GM12872 (cell line): Measurements from ENCODE around the gene RNGTT.

Experiments used
- TF ChIP-seq, protein P1 (sequence below): IDR thresholded peaks from 3 replicates; pipeline ENCODE4 v1.5.1; 2011; ENCODE audit warnings: low read depth, mild to moderate bottlenecking, low read length, moderate library complexity; ENCODE audit not compliant: insufficient read depth

The RNGTT gene

DNA sequence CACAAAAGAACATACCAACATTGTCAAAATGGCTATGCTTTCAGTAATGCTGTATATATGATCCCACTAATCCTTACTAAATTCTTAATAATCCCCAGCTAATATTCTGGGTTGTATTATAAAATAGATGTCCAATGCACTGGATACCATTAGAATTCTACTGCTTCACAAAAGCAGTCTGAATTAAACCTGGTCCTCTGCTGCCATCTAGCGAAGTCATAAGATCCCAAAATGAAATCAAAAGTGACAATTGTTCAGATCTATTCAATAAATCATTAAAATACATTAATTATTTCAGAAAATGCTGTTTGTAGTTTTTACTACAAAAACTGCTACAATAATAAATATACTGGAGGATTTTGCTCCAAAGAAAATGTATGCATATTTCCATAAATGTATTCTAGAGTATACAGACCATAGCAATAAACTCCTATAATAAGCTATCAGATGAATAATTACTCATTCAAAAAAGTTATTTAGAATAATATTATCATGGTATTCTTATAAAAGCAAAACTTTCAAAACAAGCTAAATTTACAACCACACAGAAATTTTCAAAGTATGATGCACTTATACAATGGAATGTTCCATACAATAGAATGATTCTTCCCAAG, 92.6 kb downstream of the RNGTT start:
- TF ChIP-seq, protein P1, sequence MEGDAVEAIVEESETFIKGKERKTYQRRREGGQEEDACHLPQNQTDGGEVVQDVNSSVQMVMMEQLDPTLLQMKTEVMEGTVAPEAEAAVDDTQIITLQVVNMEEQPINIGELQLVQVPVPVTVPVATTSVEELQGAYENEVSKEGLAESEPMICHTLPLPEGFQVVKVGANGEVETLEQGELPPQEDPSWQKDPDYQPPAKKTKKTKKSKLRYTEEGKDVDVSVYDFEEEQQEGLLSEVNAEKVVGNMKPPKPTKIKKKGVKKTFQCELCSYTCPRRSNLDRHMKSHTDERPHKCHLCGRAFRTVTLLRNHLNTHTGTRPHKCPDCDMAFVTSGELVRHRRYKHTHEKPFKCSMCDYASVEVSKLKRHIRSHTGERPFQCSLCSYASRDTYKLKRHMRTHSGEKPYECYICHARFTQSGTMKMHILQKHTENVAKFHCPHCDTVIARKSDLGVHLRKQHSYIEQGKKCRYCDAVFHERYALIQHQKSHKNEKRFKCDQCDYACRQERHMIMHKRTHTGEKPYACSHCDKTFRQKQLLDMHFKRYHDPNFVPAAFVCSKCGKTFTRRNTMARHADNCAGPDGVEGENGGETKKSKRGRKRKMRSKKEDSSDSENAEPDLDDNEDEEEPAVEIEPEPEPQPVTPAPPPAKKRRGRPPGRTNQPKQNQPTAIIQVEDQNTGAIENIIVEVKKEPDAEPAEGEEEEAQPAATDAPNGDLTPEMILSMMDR = peak; percentile 44; the same call in 2 of the 3 replicates

DNA sequence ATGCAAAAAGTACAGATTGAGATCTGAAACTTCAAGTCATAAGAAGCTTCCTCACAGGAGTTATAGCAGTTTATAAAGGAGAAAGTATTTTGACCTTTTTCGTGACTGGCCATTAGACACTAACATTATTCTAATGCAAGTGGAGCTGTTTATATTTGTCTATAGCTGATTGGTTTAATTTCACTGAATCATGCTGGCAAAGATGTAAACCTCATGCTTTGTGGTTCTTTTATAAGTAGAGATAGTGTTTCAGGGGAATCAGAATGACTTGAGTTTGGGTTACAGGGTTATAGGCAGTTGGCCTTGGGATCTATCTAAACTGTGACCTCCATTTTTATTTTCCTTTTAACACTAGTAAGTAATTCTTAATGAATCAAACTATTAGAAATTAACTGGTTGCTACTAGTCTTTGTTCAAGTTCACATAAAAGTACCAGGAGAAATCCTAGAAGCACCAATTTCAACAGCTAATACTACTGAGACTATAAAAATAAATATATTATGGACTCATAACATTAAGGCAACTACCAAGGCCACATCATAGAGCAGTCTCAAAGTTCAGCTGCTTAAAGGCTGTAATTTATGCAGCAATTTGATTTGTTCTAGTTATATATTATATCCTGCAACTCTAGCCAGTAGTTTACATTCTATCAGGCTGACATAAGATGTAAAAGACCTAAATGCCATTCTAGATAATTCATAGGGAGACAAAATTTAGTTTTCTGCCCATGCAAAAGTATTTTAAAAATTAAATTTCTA, 94.0 kb downstream of the RNGTT start:
- TF ChIP-seq, protein P1 = no peak

DNA sequence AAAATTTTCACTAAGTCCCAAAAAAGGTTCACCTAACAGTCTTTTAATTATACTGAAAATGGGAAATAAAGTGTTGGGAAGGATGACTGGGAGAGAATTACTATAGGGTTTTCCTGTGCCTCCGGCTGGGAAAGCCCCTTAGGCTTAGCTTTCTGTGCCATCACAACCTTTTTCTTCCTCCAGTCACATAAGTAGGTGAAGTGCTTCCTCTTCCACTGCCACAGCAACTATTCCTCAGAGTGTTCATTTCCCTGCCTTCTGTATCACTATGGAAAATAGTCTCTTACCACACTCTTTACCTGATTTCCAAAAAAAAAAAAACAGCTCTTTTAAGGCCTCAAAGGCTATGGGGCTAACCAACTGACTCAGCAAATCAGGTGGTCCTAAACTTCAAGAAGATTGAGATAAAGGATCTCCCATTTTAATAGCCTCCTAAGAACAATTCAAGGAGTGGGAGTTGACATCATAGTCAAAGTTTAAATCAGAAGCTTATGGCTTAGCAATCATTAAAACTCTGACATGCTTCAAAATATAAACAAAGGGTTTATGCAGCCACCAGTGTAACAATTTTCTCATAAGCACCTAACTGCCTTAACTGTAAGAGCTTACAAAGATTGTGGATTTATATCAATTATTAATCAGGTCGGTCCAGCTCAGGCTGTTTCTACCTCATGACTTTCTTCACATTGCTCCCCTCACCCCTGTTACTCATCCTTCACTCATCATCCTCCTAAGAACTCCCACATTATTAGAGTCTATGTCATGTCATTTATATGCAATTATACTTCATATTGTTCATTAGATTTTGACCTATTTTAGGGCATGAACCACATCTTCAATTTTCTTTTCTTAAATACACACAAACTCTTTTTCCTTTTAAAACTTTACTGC, 95.3 kb downstream of the RNGTT start:
- TF ChIP-seq, protein P1 = no peak

DNA sequence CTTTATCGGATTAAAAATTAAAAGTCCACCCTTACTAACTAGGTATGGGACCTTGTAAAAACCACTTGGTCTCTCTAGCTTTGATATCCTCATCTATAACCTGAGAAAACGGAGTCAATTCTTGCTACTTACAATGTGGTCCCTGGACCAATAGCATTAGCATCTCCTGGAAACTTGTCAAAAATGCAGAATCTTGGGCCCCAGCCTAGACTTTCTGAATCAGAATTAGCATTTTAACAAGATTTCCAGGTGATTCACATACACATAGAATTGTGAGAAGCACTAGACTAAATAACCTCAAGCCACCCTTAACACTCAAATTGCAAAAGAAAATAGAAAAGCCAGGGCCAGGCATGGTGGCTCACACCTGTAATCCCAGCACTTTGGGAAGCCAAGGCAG, 96.6 kb downstream of the RNGTT start:
- TF ChIP-seq, protein P1 = no peak

DNA sequence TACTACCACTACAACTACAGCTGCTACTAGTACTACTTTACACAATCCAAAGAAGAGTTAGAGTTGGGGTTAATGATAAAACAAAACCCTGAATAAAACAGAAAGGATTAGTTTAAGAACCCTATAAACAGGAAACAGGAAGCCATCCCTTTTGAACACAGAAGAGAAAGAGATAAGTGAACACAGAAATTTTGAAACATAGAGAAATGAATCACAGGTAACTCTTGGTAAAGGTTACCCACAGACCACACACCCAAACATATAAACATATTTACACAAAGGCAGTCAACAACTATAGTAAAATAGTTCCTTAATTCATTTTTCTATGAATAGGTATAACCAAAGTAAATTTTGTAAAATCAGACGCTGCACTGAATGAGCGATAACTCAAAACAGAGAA, 98.1 kb downstream of the RNGTT start:
- TF ChIP-seq, protein P1 = no peak

DNA sequence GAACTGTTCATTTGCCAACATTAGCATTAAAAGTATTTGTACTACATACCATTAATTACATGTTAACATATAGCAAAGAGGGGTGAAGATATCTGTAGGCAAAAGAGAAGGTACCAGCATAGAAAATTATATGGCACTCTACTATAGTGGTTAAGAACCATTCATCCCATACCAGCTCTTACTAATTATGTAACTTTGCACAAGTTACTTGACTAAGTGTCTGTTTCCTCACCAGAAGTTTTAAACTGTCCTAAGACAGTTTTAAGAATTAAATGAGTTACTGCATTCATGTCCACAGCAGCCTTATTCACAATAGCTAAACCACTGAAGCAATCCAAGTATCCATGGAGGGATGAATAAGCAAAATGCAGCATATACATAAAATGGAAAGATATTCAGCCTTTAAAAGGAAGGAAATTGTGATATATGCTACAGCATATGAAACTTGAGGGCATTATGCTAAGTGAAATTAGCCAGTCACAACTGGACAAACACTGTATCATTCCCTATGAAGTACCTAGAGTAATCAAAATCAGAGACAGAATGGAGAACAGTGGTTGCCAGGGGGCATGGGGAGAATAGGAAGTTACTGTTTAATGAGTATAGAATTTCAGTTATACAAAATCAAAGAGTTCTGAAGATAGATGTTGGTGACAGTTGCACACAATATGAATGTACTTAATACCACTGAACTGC, 98.9 kb downstream of the RNGTT start:
- TF ChIP-seq, protein P1 = no peak
